GM12878 (cell line): ENCODE results near the gene GLT6D1. TPM values are rescaled to one million over a fixed set of nuclear protein-coding genes. Genes with fewer than 3 reads are reported as not detected.

Source experiments
- ATAC-seq: fragments of 200-7000 bp; cut with Tn5 transposase; 3 replicates; pipeline ENCODE4 v1.9.1; 2020; ENCODE audit warnings: mild to moderate bottlenecking, moderate library complexity
- BruUV-seq: library from RNA; stranded (reverse); fragments of 400-500 nt; replicated peaks from 2 replicates; lab custom pipeline; 2021; lab: Mats Ljungman, UMichigan
- CTCF ChIA-PET: fragments of 300-600 bp; sonication (Branson Sonifier 250); formaldehyde crosslinking; extraction: SDS; loops from one replicate; lab custom pipeline; 2021; ENCODE audit warnings: inconsistent platforms; lab: Yijun Ruan, JAX
- POLR2A ChIA-PET: fragments of 350-600 bp; formaldehyde crosslinking; extraction: SDS; loops from one replicate; lab custom pipeline; 2021; ENCODE audit warnings: inconsistent platforms; lab: Charles Lee
- RAD21 ChIA-PET: fragments of 300-600 bp; sonication (Branson Sonifier 250); formaldehyde crosslinking; loops from one replicate; lab custom pipeline; 2023; ENCODE audit warnings: antibody characterized with exemption; ENCODE audit not compliant: unreplicated experiment; lab: Charles Lee
- SMC1A ChIA-PET: fragments of 300-600 bp; sonication (Branson Sonifier 250); formaldehyde crosslinking; loops from one replicate; lab custom pipeline; 2023; ENCODE audit not compliant: unreplicated experiment, uncharacterized antibody; lab: Charles Lee
- DNase-seq: peaks from one replicate; pipeline ENCODE4 v3.0.0-alpha.2; 2011; ENCODE audit warnings: low read depth, low spot score
- FAIRE-seq: peaks from 3 replicates; lab custom pipeline; 2011; peaks lifted over from hg19 to GRCh38; lab: Jason Lieb, UNC
- H2AFZ ChIP-seq: 2 replicates; pipeline ENCODE4 v1.6.0; 2011; ENCODE audit warnings: low read depth, low read length, control low read depth; ENCODE audit not compliant: control insufficient read depth
- H3K27ac ChIP-seq: 2 replicates; pipeline ENCODE4 v1.5.1; 2011; ENCODE audit warnings: control low read depth; ENCODE audit not compliant: control insufficient read depth, insufficient read depth
- H3K27me3 ChIP-seq, 2 experiments: replicated peaks in 1 of 2; 2 replicates each; pipeline versions ENCODE4 v1.6.0 to v1.6.1; 2011; ENCODE audit warnings: low read length in 1 of 2; ENCODE audit not compliant: control insufficient read depth in 2 of 2, insufficient read depth in 2 of 2
- H3K36me3 ChIP-seq, 2 experiments: 2 replicates each; pipeline ENCODE4 v1.5.1; 2011; ENCODE audit warnings: low read length in 1 of 2; ENCODE audit not compliant: control insufficient read depth in 2 of 2, insufficient read depth in 2 of 2
- H3K4me1 ChIP-seq: 2 replicates; pipeline ENCODE4 v1.6.1; 2011; ENCODE audit warnings: mild to moderate bottlenecking, low read length, moderate library complexity, mixed read lengths; ENCODE audit not compliant: control insufficient read depth, insufficient read depth
- H3K4me2 ChIP-seq: 2 replicates; pipeline ENCODE4 v1.6.0; 2011; ENCODE audit warnings: control low read depth; ENCODE audit not compliant: control insufficient read depth, insufficient read depth
- H3K4me3 ChIP-seq: fragments of 200-600 bp; sonication (generic); 2 replicates; pipeline ENCODE4 v1.5.1; 2016
- H3K79me2 ChIP-seq: 2 replicates; pipeline ENCODE4 v1.6.0; 2011; ENCODE audit warnings: low read length; ENCODE audit not compliant: control insufficient read depth, insufficient read depth
- H3K9ac ChIP-seq: 2 replicates; pipeline ENCODE4 v1.8.0; 2011; ENCODE audit warnings: low read length, control low read depth, mixed read lengths; ENCODE audit not compliant: control insufficient read depth, insufficient read depth
- H3K9me3 ChIP-seq: replicated peaks from 3 replicates; pipeline ENCODE4 v1.5.1; 2011; ENCODE audit warnings: mild to moderate bottlenecking, low read length; ENCODE audit not compliant: control insufficient read depth, insufficient read depth
- H4K20me1 ChIP-seq: 2 replicates; pipeline ENCODE4 v1.6.0; 2011; ENCODE audit not compliant: control insufficient read depth, insufficient read depth
- BHLHE40 ChIP-seq, 2 experiments: fragments of 450-650 bp in 1 of 2; IDR thresholded peaks; 2 replicates each; pipeline ENCODE4 v1.6.1; 2011 to 2017; ENCODE audit warnings: low read depth in 2 of 2, borderline replicate concordance in 1 of 2, improper control_type of control experiment in 1 of 2, low read length in 1 of 2, mild to moderate bottlenecking in 1 of 2
- CREM ChIP-seq: IDR thresholded peaks from 2 replicates; pipeline ENCODE4 v1.6.1; 2014; ENCODE audit warnings: antibody characterized with exemption, low read depth
- JUNB ChIP-seq: IDR thresholded peaks from 2 replicates; pipeline ENCODE4 v1.6.1; 2016; ENCODE audit warnings: antibody characterized with exemption, mild to moderate bottlenecking
- KDM1A ChIP-seq: fragments of 200-600 bp; sonication (generic); IDR thresholded peaks from 2 replicates; pipeline ENCODE4 v1.6.1; 2016; ENCODE audit warnings: borderline replicate concordance
- NFYB ChIP-seq: IDR thresholded peaks from 2 replicates; pipeline ENCODE4 v1.6.1; 2011; ENCODE audit warnings: low read depth, mild to moderate bottlenecking, low read length, improper control_type of control experiment, moderate library complexity; ENCODE audit not compliant: insufficient read depth
- NR2C2 ChIP-seq: IDR thresholded peaks from 2 replicates; pipeline ENCODE4 v1.6.1; 2011; ENCODE audit warnings: borderline replicate concordance, low read depth; ENCODE audit not compliant: control insufficient read depth, insufficient read length
- POLR2A ChIP-seq: IDR thresholded peaks from 2 replicates; pipeline ENCODE4 v1.6.1; 2011; ENCODE audit warnings: low read depth, mild to moderate bottlenecking, low read length
- POLR2AphosphoS5 ChIP-seq: IDR thresholded peaks from 2 replicates; pipeline ENCODE4 v1.6.1; 2011; ENCODE audit warnings: mild to moderate bottlenecking, low read length, inconsistent platforms
- SIX5 ChIP-seq: IDR thresholded peaks from 2 replicates; pipeline ENCODE4 v1.6.1; 2011; ENCODE audit warnings: mild to moderate bottlenecking, low read depth, low read length, moderate library complexity; ENCODE audit not compliant: severe bottlenecking
- SUZ12 ChIP-seq: fragments of 200-600 bp; sonication (generic); IDR thresholded peaks from one replicate; pipeline ENCODE4 v1.6.1; 2018; ENCODE audit warnings: antibody characterized with exemption, mild to moderate bottlenecking; ENCODE audit not compliant: unreplicated experiment
- WGBS: methylation state at CpG from one replicate; pipeline ENCODE4 v1.1.6; 2016; ENCODE audit warnings: low lambda C conversion rate; ENCODE audit not compliant: insufficient replicate concordance, insufficient coverage; ENCODE audit errors: missing lambda C conversion rate; 5-methylcytosine and 5-hydroxymethylcytosine counted together
- in situ Hi-C: fragments of 300-500 bp; cut with MboI; formaldehyde crosslinking; loops from 9 replicates; pipeline ENCODE4 v1.14.3; 2018; ENCODE audit warnings: mixed read lengths
- intact Hi-C: fragments of 100-400 bp; cut with micrococcal nuclease; formaldehyde crosslinking; loops from one replicate; pipeline ENCODE4 v1.14.2; 2022; ENCODE audit not compliant: unreplicated experiment
- polyA plus RNA-seq, 11 experiments: library from polyadenylated mRNA; depleted of rRNA in 4 of 11; unstranded in 6 of 11; stranded (reverse) in 5 of 11; fragments of >200 nt; fragmentation: Nextera tagmentation in 4 of 11; fragmentation: Illumina TruSeq in 1 of 11; extraction: Ambion mirVana in 4 of 11; extraction: Trizol in 1 of 11; gene quantifications; 1 replicate in 1 of 11; 2 replicates in 10 of 11; pipeline versions ENCODE4 v1.2.1 to v1.2.3, GENCODE V29; 2011 to 2016; ENCODE audit warnings: inconsistent platforms in 2 of 11, missing spikeins in 2 of 11, low read depth in 1 of 11
- total RNA-seq, 4 experiments: library from RNA; depleted of rRNA in 3 of 4; stranded (reverse); fragments of >200 nt in 3 of 4; fragmentation: Illumina TruSeq in 1 of 4; extraction: Trizol in 1 of 4; gene quantifications; 2 replicates each; pipeline versions ENCODE4 v1.2.1 to v1.2.3, GENCODE V29; 2013 to 2021
- TF ChIP-seq, protein P1 (sequence below): fragments of 450-650 bp; IDR thresholded peaks from 2 replicates; pipeline ENCODE4 v1.6.1; 2018; ENCODE audit warnings: mild to moderate bottlenecking, low read depth, moderate library complexity; ENCODE audit not compliant: partially characterized antibody
- TF ChIP-seq, protein P2 (sequence below): fragments of 150-350 bp; IDR thresholded peaks from 2 replicates; pipeline ENCODE4 v1.6.1; 2016; ENCODE audit warnings: low read depth, low read length
- TF ChIP-seq, protein P3 (sequence below): fragments of 450-650 bp; IDR thresholded peaks from 2 replicates; pipeline ENCODE4 v1.6.1; 2017; ENCODE audit warnings: antibody characterized with exemption, mild to moderate bottlenecking, moderate library complexity

Gene GLT6D1
- total and polyA plus RNA-seq, 10 of the 15 experiments (the other 5 are each of a cell fraction or from before 2014, with no cell fraction given) = not detected

DNA sequence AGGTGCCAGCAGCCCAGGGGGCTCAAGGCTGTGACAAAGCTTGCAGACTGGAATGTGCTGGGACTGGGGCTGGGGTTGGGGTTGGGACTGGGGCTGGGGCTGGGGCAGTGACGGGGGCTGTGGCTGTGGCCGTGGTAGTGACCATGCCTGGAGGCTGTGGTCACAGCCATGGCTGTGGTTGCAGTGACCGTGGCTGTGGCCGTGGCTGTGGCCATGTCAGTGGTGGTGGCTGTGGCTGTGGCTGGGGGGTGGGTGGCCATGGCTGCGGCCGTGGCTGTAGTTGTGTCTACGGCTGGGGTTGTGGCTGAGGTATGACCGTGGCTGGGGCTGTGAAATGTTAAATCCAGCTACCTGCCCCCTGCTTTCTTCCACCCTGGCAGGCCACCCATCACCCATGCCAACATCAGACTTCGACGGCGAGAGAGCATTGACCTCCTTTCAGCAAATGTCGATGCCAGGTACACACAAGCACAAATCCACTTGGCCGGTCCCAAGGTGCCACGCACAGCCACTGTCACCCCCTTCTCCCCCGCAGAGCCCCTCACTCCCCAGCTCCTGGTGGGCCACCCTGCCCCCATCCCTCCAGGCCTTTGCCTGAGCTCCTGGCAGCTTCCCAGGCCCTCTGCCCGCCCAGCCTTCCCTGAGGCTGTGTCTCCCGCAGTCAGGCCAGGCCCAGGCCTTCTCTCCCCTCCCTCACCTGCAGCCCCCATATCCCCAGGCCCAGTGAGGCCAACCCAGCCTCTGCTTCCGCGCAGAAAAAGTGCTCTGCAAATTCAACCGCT, 39.1 kb upstream of the GLT6D1 start:
- no peak for TF ChIP-seq POLR2AphosphoS5
- TF ChIP-seq POLR2A = no peak
- TF ChIP-seq, protein P1, sequence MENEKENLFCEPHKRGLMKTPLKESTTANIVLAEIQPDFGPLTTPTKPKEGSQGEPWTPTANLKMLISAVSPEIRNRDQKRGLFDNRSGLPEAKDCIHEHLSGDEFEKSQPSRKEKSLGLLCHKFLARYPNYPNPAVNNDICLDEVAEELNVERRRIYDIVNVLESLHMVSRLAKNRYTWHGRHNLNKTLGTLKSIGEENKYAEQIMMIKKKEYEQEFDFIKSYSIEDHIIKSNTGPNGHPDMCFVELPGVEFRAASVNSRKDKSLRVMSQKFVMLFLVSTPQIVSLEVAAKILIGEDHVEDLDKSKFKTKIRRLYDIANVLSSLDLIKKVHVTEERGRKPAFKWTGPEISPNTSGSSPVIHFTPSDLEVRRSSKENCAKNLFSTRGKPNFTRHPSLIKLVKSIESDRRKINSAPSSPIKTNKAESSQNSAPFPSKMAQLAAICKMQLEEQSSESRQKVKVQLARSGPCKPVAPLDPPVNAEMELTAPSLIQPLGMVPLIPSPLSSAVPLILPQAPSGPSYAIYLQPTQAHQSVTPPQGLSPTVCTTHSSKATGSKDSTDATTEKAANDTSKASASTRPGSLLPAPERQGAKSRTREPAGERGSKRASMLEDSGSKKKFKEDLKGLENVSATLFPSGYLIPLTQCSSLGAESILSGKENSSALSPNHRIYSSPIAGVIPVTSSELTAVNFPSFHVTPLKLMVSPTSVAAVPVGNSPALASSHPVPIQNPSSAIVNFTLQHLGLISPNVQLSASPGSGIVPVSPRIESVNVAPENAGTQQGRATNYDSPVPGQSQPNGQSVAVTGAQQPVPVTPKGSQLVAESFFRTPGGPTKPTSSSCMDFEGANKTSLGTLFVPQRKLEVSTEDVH = no peak
- TF ChIP-seq JUNB = no peak
- no peak for TF ChIP-seq KDM1A
- TF ChIP-seq BHLHE40 (IDR thresholded peaks at IDR 0.05; ENCODE audit: borderline replicate concordance in 1 of 2, low read depth in 2 of 2, low read length in 1 of 2) = no peak
- no peak for TF ChIP-seq SUZ12
- TF ChIP-seq, protein P2, sequence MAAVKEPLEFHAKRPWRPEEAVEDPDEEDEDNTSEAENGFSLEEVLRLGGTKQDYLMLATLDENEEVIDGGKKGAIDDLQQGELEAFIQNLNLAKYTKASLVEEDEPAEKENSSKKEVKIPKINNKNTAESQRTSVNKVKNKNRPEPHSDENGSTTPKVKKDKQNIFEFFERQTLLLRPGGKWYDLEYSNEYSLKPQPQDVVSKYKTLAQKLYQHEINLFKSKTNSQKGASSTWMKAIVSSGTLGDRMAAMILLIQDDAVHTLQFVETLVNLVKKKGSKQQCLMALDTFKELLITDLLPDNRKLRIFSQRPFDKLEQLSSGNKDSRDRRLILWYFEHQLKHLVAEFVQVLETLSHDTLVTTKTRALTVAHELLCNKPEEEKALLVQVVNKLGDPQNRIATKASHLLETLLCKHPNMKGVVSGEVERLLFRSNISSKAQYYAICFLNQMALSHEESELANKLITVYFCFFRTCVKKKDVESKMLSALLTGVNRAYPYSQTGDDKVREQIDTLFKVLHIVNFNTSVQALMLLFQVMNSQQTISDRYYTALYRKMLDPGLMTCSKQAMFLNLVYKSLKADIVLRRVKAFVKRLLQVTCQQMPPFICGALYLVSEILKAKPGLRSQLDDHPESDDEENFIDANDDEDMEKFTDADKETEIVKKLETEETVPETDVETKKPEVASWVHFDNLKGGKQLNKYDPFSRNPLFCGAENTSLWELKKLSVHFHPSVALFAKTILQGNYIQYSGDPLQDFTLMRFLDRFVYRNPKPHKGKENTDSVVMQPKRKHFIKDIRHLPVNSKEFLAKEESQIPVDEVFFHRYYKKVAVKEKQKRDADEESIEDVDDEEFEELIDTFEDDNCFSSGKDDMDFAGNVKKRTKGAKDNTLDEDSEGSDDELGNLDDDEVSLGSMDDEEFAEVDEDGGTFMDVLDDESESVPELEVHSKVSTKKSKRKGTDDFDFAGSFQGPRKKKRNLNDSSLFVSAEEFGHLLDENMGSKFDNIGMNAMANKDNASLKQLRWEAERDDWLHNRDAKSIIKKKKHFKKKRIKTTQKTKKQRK = no peak
- no peak for TF ChIP-seq NR2C2
- TF ChIP-seq SIX5 = no peak
- no peak for TF ChIP-seq CREM
- TF ChIP-seq, protein P3, sequence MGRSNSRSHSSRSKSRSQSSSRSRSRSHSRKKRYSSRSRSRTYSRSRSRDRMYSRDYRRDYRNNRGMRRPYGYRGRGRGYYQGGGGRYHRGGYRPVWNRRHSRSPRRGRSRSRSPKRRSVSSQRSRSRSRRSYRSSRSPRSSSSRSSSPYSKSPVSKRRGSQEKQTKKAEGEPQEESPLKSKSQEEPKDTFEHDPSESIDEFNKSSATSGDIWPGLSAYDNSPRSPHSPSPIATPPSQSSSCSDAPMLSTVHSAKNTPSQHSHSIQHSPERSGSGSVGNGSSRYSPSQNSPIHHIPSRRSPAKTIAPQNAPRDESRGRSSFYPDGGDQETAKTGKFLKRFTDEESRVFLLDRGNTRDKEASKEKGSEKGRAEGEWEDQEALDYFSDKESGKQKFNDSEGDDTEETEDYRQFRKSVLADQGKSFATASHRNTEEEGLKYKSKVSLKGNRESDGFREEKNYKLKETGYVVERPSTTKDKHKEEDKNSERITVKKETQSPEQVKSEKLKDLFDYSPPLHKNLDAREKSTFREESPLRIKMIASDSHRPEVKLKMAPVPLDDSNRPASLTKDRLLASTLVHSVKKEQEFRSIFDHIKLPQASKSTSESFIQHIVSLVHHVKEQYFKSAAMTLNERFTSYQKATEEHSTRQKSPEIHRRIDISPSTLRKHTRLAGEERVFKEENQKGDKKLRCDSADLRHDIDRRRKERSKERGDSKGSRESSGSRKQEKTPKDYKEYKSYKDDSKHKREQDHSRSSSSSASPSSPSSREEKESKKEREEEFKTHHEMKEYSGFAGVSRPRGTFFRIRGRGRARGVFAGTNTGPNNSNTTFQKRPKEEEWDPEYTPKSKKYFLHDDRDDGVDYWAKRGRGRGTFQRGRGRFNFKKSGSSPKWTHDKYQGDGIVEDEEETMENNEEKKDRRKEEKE = no peak
- TF ChIP-seq NFYB = no peak
- no peak overlapping the region for H2AFZ ChIP-seq
- no peaks in the 10 kb centered on the region for H3K27me3 ChIP-seq
- H3K4me3 ChIP-seq = no peak overlapping the region
- ChIA-PET SMC1A (no interaction called here), CTCF (no interaction called here), POLR2A (no interaction called here), RAD21 (no interaction called here)
- H4K20me1 ChIP-seq = no peaks in the 10 kb centered on the region
- no peaks in the 10 kb centered on the region for H3K9me3 ChIP-seq
- FAIRE-seq (no peak), DNase-seq (no peak), ATAC-seq (no peak)
- H3K79me2 ChIP-seq = no peaks in the 10 kb centered on the region
- H3K4me2 ChIP-seq = no peak overlapping the region
- no TSS peak for BruUV-seq
- in situ Hi-C loops (no loop called here), intact Hi-C loops (no loop called here)
- no peak overlapping the region for H3K9ac ChIP-seq
- 64% methylated on average over 16 of the region's 20 CpGs for WGBS
- no peaks in the 10 kb centered on the region for H3K36me3 ChIP-seq
- no peaks in the 10 kb centered on the region for H3K4me1 ChIP-seq
- no peak overlapping the region for H3K27ac ChIP-seq
